Measurements from ENCODE around the gene TF. TPM values are rescaled to one million over a fixed set of nuclear protein-coding genes. Genes with fewer than 3 reads are reported as not detected.
"Not testable (repeated sequence)": the region's sequence is repeated elsewhere in the genome, so short reads cannot be mapped to it uniquely, and the experiment has no call there.

Gene TF
- total RNA-seq, 4 donors from 2014 or later = 0.70 to 2.4 TPM; not detected in 2

GRCh38 chr3:133777807-133778568 lies 31.8 kb downstream of the TF start:
- H3K27ac ChIP-seq = no peak overlapping the region
- no peaks in the 10 kb centered on the region for H3K27me3 ChIP-seq
- TF ChIP-seq POLR2A (IDR thresholded peaks at IDR 0.05) = no peak
- TF ChIP-seq CTCF (IDR thresholded peaks at IDR 0.05) = no peak
- H3K36me3 ChIP-seq = no peaks in the 10 kb centered on the region
- no peak for DNase-seq
- H3K4me1 ChIP-seq = no peaks in the 10 kb centered on the region
- H3K4me3 ChIP-seq = no peak overlapping the region
- no peaks in the 10 kb centered on the region for H3K9me3 ChIP-seq

- no peak for DNase-seq
- TF ChIP-seq CTCF (IDR thresholded peaks at IDR 0.05) (no peak), POLR2A (IDR thresholded peaks at IDR 0.05) (no peak)
- Histone ChIP-seq H3K4me1 (no peaks in the 10 kb centered on the region), H3K27me3 (no peaks in the 10 kb centered on the region), H3K4me3 (no peak overlapping the region), H3K27ac (no peak overlapping the region), H3K36me3 (no peaks in the 10 kb centered on the region), H3K9me3 (no peaks in the 10 kb centered on the region)
Measured at GRCh38 chr3:133779626-133780203, 33.5 kb downstream of the TF start.

GRCh38 chr3:133780756-133781155 lies 34.6 kb downstream of the TF start:
- H3K4me1 ChIP-seq, H3K4me3 ChIP-seq, DNase-seq, H3K27me3 ChIP-seq, H3K36me3 ChIP-seq, H3K9me3 ChIP-seq, H3K27ac ChIP-seq: not testable (repeated sequence)

GRCh38 chr3:133781570-133781969 lies 35.4 kb downstream of the TF start:
- DNase-seq = no peak
- Histone ChIP-seq H3K4me3 (no peak overlapping the region), H3K27me3 (no peaks in the 10 kb centered on the region), H3K9me3 (no peaks in the 10 kb centered on the region), H3K4me1 (no peaks in the 10 kb centered on the region), H3K36me3 (no peaks in the 10 kb centered on the region), H3K27ac (no peak overlapping the region)
- TF ChIP-seq CTCF (IDR thresholded peaks at IDR 0.05) (no peak), POLR2A (IDR thresholded peaks at IDR 0.05) (no peak)

GRCh38 chr3:133782454-133782853 lies 36.3 kb downstream of the TF start:
- DNase-seq = no peak
- TF ChIP-seq CTCF (IDR thresholded peaks at IDR 0.05) (no peak), POLR2A (IDR thresholded peaks at IDR 0.05) (no peak)
- Histone ChIP-seq H3K4me1 (no peaks in the 10 kb centered on the region), H3K36me3 (no peaks in the 10 kb centered on the region), H3K9me3 (no peaks in the 10 kb centered on the region), H3K4me3 (no peak overlapping the region), H3K27ac (no peak overlapping the region), H3K27me3 (no peaks in the 10 kb centered on the region)

- no peak overlapping the region for H3K27ac ChIP-seq
- DNase-seq = no peak
- H3K4me3 ChIP-seq = no peak overlapping the region
- no peaks in the 10 kb centered on the region for H3K4me1 ChIP-seq
- no peaks in the 10 kb centered on the region for H3K36me3 ChIP-seq
- no peaks in the 10 kb centered on the region for H3K27me3 ChIP-seq
- no peak for TF ChIP-seq CTCF (IDR thresholded peaks at IDR 0.05)
- no peak for TF ChIP-seq POLR2A (IDR thresholded peaks at IDR 0.05)
- no peaks in the 10 kb centered on the region for H3K9me3 ChIP-seq
Measured at GRCh38 chr3:133783762-133784161, 37.6 kb downstream of the TF start.
